Calu3 (cell line): ENCODE results near the gene ZSCAN22. TPM values are rescaled to one million over a fixed set of nuclear protein-coding genes. Genes with fewer than 3 reads are reported as not detected.

Source experiments
- BruUV-seq: library from RNA; stranded (reverse); fragments of 400-500 nt; replicated peaks from 2 replicates; lab custom pipeline; 2021; lab: Mats Ljungman, UMichigan
- CTCF ChIA-PET: fragments of 300-600 bp; sonication (Branson Sonifier 250); formaldehyde crosslinking; loops from one replicate; lab custom pipeline; 2022; ENCODE audit warnings: antibody characterized with exemption; lab: Charles Lee
- DNase-seq: peaks from one replicate; pipeline ENCODE4 v3.0.0; 2022
- H3K27ac Mint-ChIP-seq: one replicate; pipeline ENCODE4 v1.8.0; 2022; ENCODE audit warnings: mixed read lengths; ENCODE audit not compliant: unreplicated experiment
- H3K27me3 Mint-ChIP-seq: one replicate; pipeline ENCODE4 v1.8.0; 2022; ENCODE audit warnings: mixed read lengths; ENCODE audit not compliant: unreplicated experiment
- H3K36me3 Mint-ChIP-seq: one replicate; pipeline ENCODE4 v1.8.0; 2022; ENCODE audit warnings: mild to moderate bottlenecking, moderate library complexity, mixed read lengths; ENCODE audit not compliant: insufficient read depth, unreplicated experiment
- H3K4me1 Mint-ChIP-seq: one replicate; pipeline ENCODE4 v1.8.0; 2022; ENCODE audit warnings: mild to moderate bottlenecking, low read depth, mixed read lengths; ENCODE audit not compliant: unreplicated experiment
- H3K4me3 Mint-ChIP-seq: one replicate; pipeline ENCODE4 v1.8.0; 2022; ENCODE audit warnings: mild to moderate bottlenecking, low read depth, moderate library complexity, mixed read lengths; ENCODE audit not compliant: unreplicated experiment
- H3K9me3 Mint-ChIP-seq: one replicate; pipeline ENCODE4 v1.8.0; 2022; ENCODE audit warnings: low read depth, mixed read lengths; ENCODE audit not compliant: unreplicated experiment
- intact Hi-C: fragments of 100-400 bp; cut with micrococcal nuclease; formaldehyde crosslinking; loops from one replicate; pipeline ENCODE4 v1.10.0; 2022; ENCODE audit not compliant: unreplicated experiment
- total RNA-seq: library from RNA; stranded (reverse); gene quantifications from 2 replicates; pipeline ENCODE4 v1.2.3, GENCODE V29; 2022
- TF ChIP-seq, protein P1 (sequence below): fragments of 200-600 bp; IDR thresholded peaks from one replicate; pipeline ENCODE4 v1.8.0; 2022; ENCODE audit warnings: antibody characterized with exemption; ENCODE audit not compliant: unreplicated experiment

Gene ZSCAN22
- total RNA-seq, 1 experiment from 2014 or later: 4.6 TPM

- Mint-ChIP-seq H3K27me3 (no peaks in the 10 kb centered on the region), H3K4me3 (no peak overlapping the region), H3K9me3 (peaks cover 3% of the 10 kb centered on the region), H3K4me1 (no peaks in the 10 kb centered on the region), H3K27ac (no peak overlapping the region), H3K36me3 (peaks cover 38% of the 10 kb centered on the region)
- no peak for DNase-seq
- TF ChIP-seq, protein P1, sequence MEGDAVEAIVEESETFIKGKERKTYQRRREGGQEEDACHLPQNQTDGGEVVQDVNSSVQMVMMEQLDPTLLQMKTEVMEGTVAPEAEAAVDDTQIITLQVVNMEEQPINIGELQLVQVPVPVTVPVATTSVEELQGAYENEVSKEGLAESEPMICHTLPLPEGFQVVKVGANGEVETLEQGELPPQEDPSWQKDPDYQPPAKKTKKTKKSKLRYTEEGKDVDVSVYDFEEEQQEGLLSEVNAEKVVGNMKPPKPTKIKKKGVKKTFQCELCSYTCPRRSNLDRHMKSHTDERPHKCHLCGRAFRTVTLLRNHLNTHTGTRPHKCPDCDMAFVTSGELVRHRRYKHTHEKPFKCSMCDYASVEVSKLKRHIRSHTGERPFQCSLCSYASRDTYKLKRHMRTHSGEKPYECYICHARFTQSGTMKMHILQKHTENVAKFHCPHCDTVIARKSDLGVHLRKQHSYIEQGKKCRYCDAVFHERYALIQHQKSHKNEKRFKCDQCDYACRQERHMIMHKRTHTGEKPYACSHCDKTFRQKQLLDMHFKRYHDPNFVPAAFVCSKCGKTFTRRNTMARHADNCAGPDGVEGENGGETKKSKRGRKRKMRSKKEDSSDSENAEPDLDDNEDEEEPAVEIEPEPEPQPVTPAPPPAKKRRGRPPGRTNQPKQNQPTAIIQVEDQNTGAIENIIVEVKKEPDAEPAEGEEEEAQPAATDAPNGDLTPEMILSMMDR: no peak
- no TSS peak for BruUV-seq
- CTCF ChIA-PET: interaction anchor here (2.1 kb wide), 1 partner anchor 8 kb away, joined by 5 read pairs; the partner anchor contains the start of gene ZSCAN22
- intact Hi-C loops: no loop called here
Observed at GRCh38 chr19:58318297-58318696, 8.5 kb upstream of the ZSCAN22 start.

GRCh38 chr19:58319241-58319640 is 7.6 kb upstream of the ZSCAN22 start:
- intact Hi-C loops: no loop called here
- CTCF ChIA-PET: interaction anchor here (2.1 kb wide), 1 partner anchor 7 kb away, joined by 5 read pairs; the partner anchor contains the start of gene ZSCAN22
- no peak for DNase-seq
- H3K27ac Mint-ChIP-seq: no peak overlapping the region
- H3K4me3 Mint-ChIP-seq: no peak overlapping the region
- no TSS peak for BruUV-seq
- H3K27me3 Mint-ChIP-seq: no peaks in the 10 kb centered on the region
- peaks cover 3% of the 10 kb centered on the region for H3K9me3 Mint-ChIP-seq
- TF ChIP-seq, protein P1: no peak
- peaks cover 28% of the 10 kb centered on the region for H3K36me3 Mint-ChIP-seq
- no peaks in the 10 kb centered on the region for H3K4me1 Mint-ChIP-seq

- Mint-ChIP-seq H3K27me3 (no peaks in the 10 kb centered on the region), H3K27ac (no peak overlapping the region), H3K4me3 (no peak overlapping the region), H3K9me3 (peaks cover 3% of the 10 kb centered on the region), H3K4me1 (peaks cover 9% of the 10 kb centered on the region), H3K36me3 (no peaks in the 10 kb centered on the region)
- intact Hi-C loops: loop anchor here (1.0 kb wide), 1 partner anchor 142 kb away; the partner anchor contains the start of gene ZNF274
- CTCF ChIA-PET: no interaction called here
- DNase-seq: no peak
- TSS peak; percentile 20 for BruUV-seq
- TF ChIP-seq, protein P1: no peak
Observed at GRCh38 chr19:58325311-58326022, 1.3 kb upstream of the ZSCAN22 start.

DNA sequence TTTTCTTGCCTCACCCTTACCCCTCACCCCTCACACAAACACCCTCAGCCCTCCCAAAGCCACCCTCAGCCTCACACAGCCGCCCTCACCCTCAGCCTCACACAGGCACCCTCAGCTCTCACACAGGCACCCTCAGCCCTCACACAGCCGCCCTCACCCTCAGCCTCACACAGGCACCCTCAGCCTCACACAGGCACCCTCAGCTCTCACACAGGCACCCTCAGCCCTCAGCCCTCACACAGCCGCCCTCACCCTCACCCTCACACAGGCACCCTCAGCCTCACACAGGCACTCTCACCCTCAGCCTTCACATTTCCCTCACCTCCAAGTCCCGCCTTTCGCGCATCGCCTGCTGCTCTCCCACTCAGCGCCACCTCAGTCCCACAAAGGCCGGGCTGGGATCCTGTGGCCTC is 287 bp upstream of the ZSCAN22 start:
- TF ChIP-seq, protein P1: no peak
- no peaks in the 10 kb centered on the region for H3K27me3 Mint-ChIP-seq
- DNase-seq: no peak
- no peak overlapping the region for H3K27ac Mint-ChIP-seq
- H3K36me3 Mint-ChIP-seq: no peaks in the 10 kb centered on the region
- BruUV-seq: no TSS peak
- H3K9me3 Mint-ChIP-seq: peaks cover 3% of the 10 kb centered on the region
- CTCF ChIA-PET: interaction anchor here (0.8 to 1.4 kb wide), 3 partner anchors 9 to 193 kb away, joined by 5 read pairs; partner anchors contain the start of gene ZBTB45
- H3K4me3 Mint-ChIP-seq: no peak overlapping the region
- intact Hi-C loops: loop anchor here (1.0 kb wide), 1 partner anchor 143 kb away; the partner anchor contains the start of gene ZNF274
- H3K4me1 Mint-ChIP-seq: peaks cover 16% of the 10 kb centered on the region
